PC-9 (cell line): ENCODE results near the gene VPS11.

Source experiments
- CTCF ChIP-seq: fragments of 200-600 bp; sonication (generic); conservative IDR thresholded peaks from 2 replicates; pipeline ENCODE4 v1.6.1; 2017; ENCODE audit warnings: mixed run types, antibody characterized with exemption, mild to moderate bottlenecking, moderate library complexity
- EZH2 ChIP-seq: fragments of 200-600 bp; sonication (generic); IDR thresholded peaks from 2 replicates; pipeline ENCODE4 v1.8.0; 2017; ENCODE audit warnings: antibody characterized with exemption, low read depth

- TF ChIP-seq CTCF = no peak
- no peak for TF ChIP-seq EZH2
These were observed 19.5 kb downstream of the VPS11 start for GRCh38 chr11:119087123-119087522.
